Fibroblast of lung (primary cell): ENCODE data around the gene ADCY3.

ENCODE experiments used
- EZH2 ChIP-seq: IDR thresholded peaks from 2 replicates; pipeline ENCODE4 v1.5.1; 2012; ENCODE audit warnings: low read length, control low read depth, mild to moderate bottlenecking; ENCODE audit errors: missing control alignments
- TF ChIP-seq, protein P1 (sequence below), 2 donors: IDR thresholded peaks in 1 of 2; conservative IDR thresholded peaks in 1 of 2; 1 replicate in 1 of 2; 2 replicates in 1 of 2; pipeline ENCODE4 v1.5.1; 2011 to 2012; ENCODE audit warnings: low read length in 2 of 2, control low read depth in 1 of 2, inconsistent platforms in 1 of 2, low read depth in 1 of 2, mild to moderate bottlenecking in 1 of 2

DNA sequence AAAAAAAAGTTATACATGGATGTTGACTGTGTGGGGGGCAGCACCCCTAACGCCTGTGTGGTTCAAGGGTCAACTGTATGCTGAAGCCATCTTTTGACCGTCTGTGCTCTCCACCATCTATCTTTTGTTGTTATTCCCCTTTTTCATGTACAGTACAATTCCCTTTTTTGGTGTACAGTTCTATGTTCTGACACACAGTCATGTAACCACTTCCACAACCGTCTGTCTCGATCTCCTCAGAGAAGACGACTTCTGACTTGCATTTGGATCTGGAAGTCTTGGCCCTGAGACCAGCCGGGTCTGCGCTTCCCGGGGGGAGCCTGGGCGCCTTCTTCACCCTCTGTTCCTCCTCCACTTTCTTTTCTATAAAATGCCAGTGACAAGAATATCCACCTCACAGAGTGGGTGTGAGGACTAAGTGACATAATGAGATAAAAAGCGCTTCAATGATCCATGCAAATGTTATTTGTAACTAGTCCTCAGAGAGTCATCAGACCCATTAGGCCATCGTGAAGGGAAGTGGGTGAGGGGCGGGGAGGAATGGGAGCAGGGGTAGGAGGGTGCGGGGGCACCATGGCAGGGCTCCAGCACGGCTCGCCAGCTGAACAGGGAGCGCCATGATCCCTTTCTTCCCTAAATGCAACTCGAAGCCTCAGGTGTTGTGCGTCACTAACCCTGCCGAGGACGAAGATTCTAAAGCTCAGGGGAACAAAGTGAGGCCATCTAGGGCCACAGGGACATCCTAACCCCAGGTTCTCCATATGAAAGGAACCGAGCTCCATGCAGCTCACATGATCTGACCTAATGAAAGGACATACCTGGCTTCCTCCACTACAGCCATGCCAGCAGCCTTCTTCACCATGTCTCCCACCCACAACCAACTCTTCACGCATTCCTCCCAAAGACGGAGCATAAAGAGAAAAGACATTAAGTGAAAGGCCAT lies 16.6 kb downstream of the ADCY3 start:
- TF ChIP-seq, protein P1, sequence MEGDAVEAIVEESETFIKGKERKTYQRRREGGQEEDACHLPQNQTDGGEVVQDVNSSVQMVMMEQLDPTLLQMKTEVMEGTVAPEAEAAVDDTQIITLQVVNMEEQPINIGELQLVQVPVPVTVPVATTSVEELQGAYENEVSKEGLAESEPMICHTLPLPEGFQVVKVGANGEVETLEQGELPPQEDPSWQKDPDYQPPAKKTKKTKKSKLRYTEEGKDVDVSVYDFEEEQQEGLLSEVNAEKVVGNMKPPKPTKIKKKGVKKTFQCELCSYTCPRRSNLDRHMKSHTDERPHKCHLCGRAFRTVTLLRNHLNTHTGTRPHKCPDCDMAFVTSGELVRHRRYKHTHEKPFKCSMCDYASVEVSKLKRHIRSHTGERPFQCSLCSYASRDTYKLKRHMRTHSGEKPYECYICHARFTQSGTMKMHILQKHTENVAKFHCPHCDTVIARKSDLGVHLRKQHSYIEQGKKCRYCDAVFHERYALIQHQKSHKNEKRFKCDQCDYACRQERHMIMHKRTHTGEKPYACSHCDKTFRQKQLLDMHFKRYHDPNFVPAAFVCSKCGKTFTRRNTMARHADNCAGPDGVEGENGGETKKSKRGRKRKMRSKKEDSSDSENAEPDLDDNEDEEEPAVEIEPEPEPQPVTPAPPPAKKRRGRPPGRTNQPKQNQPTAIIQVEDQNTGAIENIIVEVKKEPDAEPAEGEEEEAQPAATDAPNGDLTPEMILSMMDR (conservative IDR thresholded peaks at IDR 0.05 in 1 of 2, IDR thresholded peaks at IDR 0.05 in 1 of 2; ENCODE audit: low read depth in 1 of 2, low read length in 2 of 2), result no peak
- TF ChIP-seq EZH2, result no peak
